Type B pancreatic cell (in vitro differentiated cells): ENCODE measurements around the gene FGF6. TPM values are rescaled to one million over a fixed set of nuclear protein-coding genes. Genes with fewer than 3 reads are reported as not detected.

Source experiments
- DNase-seq: peaks from one replicate; pipeline ENCODE4 v3.0.0; 2021; ENCODE audit warnings: mixed read lengths; ENCODE audit not compliant: unreplicated experiment; ENCODE audit errors: extremely low spot score
- H3K27ac Mint-ChIP-seq: 2 replicates; pipeline ENCODE4 v1.8.0; 2021; ENCODE audit warnings: mild to moderate bottlenecking, mixed read lengths
- H3K27me3 Mint-ChIP-seq: 2 replicates; pipeline ENCODE4 v1.8.0; 2021; ENCODE audit warnings: mixed read lengths
- H3K36me3 Mint-ChIP-seq: 2 replicates; pipeline ENCODE4 v1.8.0; 2021; ENCODE audit warnings: mixed read lengths
- H3K4me1 Mint-ChIP-seq: one replicate; pipeline ENCODE4 v1.8.0; 2021; ENCODE audit warnings: mixed read lengths; ENCODE audit not compliant: unreplicated experiment
- H3K4me3 Mint-ChIP-seq: 2 replicates; pipeline ENCODE4 v1.8.0; 2021; ENCODE audit warnings: mild to moderate bottlenecking, mixed read lengths
- H3K9me3 Mint-ChIP-seq: 2 replicates; pipeline ENCODE4 v1.8.0; 2021; ENCODE audit warnings: mixed read lengths
- total RNA-seq: library from RNA; stranded (reverse); gene quantifications from 2 replicates; pipeline ENCODE4 v1.2.1, GENCODE V29; 2021; ENCODE audit warnings: low replicate concordance
- TF ChIP-seq, protein P1 (sequence below): fragments of 200-600 bp; sonication (generic); conservative IDR thresholded peaks from 2 replicates; pipeline ENCODE4 v1.5.0; 2021; ENCODE audit warnings: antibody characterized with exemption, mild to moderate bottlenecking

FGF6 gene
- total RNA-seq, 1 donor from 2014 or later = not detected

DNA sequence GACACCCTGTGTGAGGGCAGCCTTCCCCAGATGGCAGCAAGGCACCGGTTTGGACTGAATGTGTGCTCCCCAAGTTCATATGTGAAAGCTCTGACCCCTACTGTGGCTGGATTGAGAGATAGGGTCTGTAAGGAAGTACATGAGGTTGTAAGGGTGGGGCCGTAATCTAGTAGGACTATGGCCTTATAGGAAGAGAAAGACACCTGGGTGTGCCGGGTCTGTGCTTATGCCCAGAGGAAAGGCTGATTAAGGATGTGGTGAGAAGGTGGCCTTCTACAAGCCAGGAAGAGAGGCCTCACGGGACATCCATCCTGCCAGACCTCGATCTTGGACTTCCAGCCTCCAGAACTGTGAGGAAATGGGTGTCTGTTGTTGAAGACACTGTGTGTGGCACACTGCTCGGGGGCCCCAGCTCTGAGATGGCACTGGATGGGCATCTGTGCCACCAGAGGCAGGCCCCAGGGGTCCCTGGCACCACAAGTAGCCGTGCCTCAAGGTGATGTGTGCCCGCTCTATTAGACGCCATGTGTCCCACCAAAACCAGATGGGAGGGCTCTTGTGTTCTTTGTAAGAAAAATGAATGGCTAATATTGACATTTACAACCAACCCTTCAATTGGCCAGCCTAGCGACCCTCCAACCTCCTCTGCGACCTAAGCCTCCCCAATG is 22.0 kb downstream of the FGF6 start:
- no peaks in the 10 kb centered on the region for H3K36me3 Mint-ChIP-seq
- H3K27ac Mint-ChIP-seq = no peak overlapping the region
- H3K4me1 Mint-ChIP-seq = peaks cover 6% of the 10 kb centered on the region
- DNase-seq = no peak
- H3K9me3 Mint-ChIP-seq = no peaks in the 10 kb centered on the region
- TF ChIP-seq, protein P1, sequence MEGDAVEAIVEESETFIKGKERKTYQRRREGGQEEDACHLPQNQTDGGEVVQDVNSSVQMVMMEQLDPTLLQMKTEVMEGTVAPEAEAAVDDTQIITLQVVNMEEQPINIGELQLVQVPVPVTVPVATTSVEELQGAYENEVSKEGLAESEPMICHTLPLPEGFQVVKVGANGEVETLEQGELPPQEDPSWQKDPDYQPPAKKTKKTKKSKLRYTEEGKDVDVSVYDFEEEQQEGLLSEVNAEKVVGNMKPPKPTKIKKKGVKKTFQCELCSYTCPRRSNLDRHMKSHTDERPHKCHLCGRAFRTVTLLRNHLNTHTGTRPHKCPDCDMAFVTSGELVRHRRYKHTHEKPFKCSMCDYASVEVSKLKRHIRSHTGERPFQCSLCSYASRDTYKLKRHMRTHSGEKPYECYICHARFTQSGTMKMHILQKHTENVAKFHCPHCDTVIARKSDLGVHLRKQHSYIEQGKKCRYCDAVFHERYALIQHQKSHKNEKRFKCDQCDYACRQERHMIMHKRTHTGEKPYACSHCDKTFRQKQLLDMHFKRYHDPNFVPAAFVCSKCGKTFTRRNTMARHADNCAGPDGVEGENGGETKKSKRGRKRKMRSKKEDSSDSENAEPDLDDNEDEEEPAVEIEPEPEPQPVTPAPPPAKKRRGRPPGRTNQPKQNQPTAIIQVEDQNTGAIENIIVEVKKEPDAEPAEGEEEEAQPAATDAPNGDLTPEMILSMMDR = no peak
- no peak overlapping the region for H3K4me3 Mint-ChIP-seq
- H3K27me3 Mint-ChIP-seq = peaks cover 27% of the 10 kb centered on the region

DNA sequence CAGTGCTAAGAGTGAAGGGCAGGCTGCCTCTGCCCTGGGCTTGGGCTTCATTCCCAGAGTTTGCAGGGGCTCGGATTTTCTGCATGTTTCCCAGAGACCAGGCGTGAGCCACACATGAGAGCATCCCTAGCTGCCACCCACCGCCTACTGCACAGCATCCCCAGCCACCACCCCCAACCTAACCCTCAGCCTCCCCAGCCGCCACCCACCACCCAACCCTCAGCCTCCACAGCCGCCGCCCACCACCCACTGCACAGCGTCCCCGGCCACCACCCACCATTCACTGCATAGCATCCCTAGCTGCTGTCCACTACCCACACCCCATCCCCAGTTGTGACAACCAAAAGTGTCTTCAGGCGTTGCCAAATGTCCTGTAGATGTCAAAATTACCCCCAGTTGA is 22.6 kb downstream of the FGF6 start:
- Mint-ChIP-seq H3K4me1 (peaks cover 6% of the 10 kb centered on the region), H3K9me3 (no peaks in the 10 kb centered on the region), H3K36me3 (no peaks in the 10 kb centered on the region), H3K27ac (no peak overlapping the region), H3K27me3 (peaks cover 31% of the 10 kb centered on the region), H3K4me3 (no peak overlapping the region)
- TF ChIP-seq, protein P1 = no peak
- no peak for DNase-seq

DNA sequence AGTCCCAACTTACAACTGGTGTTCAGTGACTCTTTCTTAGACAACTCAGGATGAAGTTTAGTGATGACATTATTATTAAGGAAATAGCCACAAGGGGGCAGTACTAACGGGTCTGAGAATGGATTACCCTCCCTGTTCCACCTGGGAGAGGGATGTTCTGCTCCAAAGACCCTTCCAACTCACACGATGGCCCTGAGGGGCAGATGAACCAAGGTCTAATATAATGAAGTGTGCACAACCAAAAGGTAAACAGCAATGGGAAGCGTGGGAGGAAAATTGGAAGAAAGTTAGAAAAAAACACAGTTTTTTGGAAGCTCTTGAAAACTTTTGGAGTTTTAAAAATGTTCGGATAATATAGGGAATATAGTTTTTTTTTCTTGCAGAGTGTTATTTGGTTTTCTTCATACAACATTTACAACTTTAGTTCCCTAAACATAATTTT is 24.0 kb downstream of the FGF6 start:
- no peak for DNase-seq
- Mint-ChIP-seq H3K27ac (no peak overlapping the region), H3K4me1 (peaks cover 6% of the 10 kb centered on the region), H3K9me3 (no peaks in the 10 kb centered on the region), H3K27me3 (peaks cover 41% of the 10 kb centered on the region), H3K36me3 (no peaks in the 10 kb centered on the region), H3K4me3 (no peak overlapping the region)
- TF ChIP-seq, protein P1 = peak; percentile 85

DNA sequence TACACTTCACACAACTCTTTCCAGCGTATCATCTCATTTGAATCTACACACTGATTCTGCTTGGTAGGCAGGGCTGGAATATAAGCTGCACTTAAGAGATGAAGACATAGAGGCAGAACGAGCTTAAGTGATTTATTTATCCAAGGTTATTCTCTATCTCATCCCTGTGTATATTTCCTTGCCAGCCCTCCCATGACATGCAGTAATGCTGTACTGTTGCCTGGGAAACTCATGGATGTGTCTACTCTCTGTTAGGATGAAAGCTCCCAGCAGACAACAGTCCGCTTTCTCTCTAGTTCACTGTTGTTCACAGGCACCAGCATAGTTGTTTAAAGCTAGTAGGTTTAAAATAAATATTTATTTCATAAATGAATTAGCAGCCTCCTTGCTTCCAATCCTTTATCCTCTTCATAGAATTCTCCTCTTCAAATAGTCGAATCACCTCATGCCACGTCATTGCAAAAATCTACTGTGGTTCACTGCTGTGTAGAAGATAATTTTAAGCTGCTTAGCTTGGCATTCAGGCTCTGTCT is 25.4 kb downstream of the FGF6 start:
- H3K4me3 Mint-ChIP-seq = no peak overlapping the region
- H3K36me3 Mint-ChIP-seq = no peaks in the 10 kb centered on the region
- no peak overlapping the region for H3K27ac Mint-ChIP-seq
- peaks cover 10% of the 10 kb centered on the region for H3K4me1 Mint-ChIP-seq
- H3K27me3 Mint-ChIP-seq = peaks cover 51% of the 10 kb centered on the region
- no peaks in the 10 kb centered on the region for H3K9me3 Mint-ChIP-seq
- DNase-seq = no peak
- TF ChIP-seq, protein P1 = no peak

DNA sequence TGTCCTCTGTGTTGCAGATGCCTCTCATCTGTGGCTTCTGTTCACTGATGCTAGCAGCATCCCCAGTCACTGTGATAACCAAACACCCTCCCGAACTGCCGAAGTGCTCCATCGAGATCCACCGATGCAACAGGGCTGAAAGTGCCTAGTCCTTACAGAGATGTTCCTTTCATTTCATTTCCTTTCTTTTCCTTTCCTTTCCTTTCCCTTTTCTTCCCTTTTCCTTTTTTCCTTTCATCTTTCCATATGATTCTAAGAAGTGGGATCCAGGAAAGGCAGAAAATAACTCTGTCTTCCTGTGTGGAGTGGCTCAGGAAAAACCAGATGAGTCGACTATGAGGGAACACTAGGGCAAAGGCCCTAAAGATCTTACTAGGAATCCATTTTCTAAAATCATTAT is 26.7 kb downstream of the FGF6 start:
- TF ChIP-seq, protein P1 = no peak
- Mint-ChIP-seq H3K4me3 (no peak overlapping the region), H3K9me3 (no peaks in the 10 kb centered on the region), H3K4me1 (peaks cover 4% of the 10 kb centered on the region), H3K27me3 (peaks cover 54% of the 10 kb centered on the region), H3K36me3 (no peaks in the 10 kb centered on the region), H3K27ac (no peak overlapping the region)
- DNase-seq = no peak
